Stimulated activated CD4-positive, alpha-beta T cell treated with anti-CD3 and anti-CD28 coated beads, Interleukin-1b, Interleukin-23, amount 100 ng/mL, for 4 hours (primary cell): ENCODE data around the gene CLMP.
"Not testable (repeated sequence)": the region's sequence is repeated elsewhere in the genome, so short reads cannot be mapped to it uniquely, and the experiment has no call there.

Experiments used
- DNase-seq, 2 donors: peaks; one replicate each; pipeline ENCODE4 v3.0.0-alpha.2; 2020; ENCODE audit warnings: low read depth in 2 of 2

CLMP gene

GRCh38 chr11:123168241-123168640, 26.8 kb downstream of the CLMP start:
- no peak for DNase-seq

- no peak for DNase-seq
Observed at GRCh38 chr11:123166071-123166559, 28.9 kb downstream of the CLMP start.

GRCh38 chr11:123164732-123165450, 30.2 kb downstream of the CLMP start:
- no peak for DNase-seq

GRCh38 chr11:123163621-123164020, 31.4 kb downstream of the CLMP start:
- no peak for DNase-seq

- DNase-seq: no peak
Observed at GRCh38 chr11:123161376-123162030, 33.5 kb downstream of the CLMP start.

GRCh38 chr11:123159183-123159857, 35.7 kb downstream of the CLMP start:
- DNase-seq: no peak

- DNase-seq: no peak
Observed at GRCh38 chr11:123158033-123159003, 36.7 kb downstream of the CLMP start.

- no peak for DNase-seq
Observed at GRCh38 chr11:123152951-123153350, 42.1 kb downstream of the CLMP start.

GRCh38 chr11:123152346-123152745, 42.7 kb downstream of the CLMP start:
- not testable (repeated sequence) for DNase-seq

GRCh38 chr11:123151796-123152195, 43.3 kb downstream of the CLMP start:
- DNase-seq: no peak

- no peak for DNase-seq
Observed at GRCh38 chr11:123151366-123151765, 43.7 kb downstream of the CLMP start.

GRCh38 chr11:123150882-123151281, 44.2 kb downstream of the CLMP start:
- DNase-seq: no peak

- DNase-seq: no peak
Observed at GRCh38 chr11:123148965-123149364, 46.1 kb downstream of the CLMP start.

- no peak for DNase-seq
Observed at GRCh38 chr11:123145661-123146060, 49.4 kb downstream of the CLMP start.

- DNase-seq: no peak
Observed at GRCh38 chr11:123145220-123145619, 49.8 kb downstream of the CLMP start.

- DNase-seq: no peak
Observed at GRCh38 chr11:123144707-123145106, 50.3 kb downstream of the CLMP start.

- DNase-seq: no peak
Observed at GRCh38 chr11:123143921-123144320, 51.1 kb downstream of the CLMP start.

GRCh38 chr11:123143476-123143875, 51.6 kb downstream of the CLMP start:
- no peak for DNase-seq

- DNase-seq: no peak
Observed at GRCh38 chr11:123139206-123139605, 55.8 kb downstream of the CLMP start.

- no peak for DNase-seq
Observed at GRCh38 chr11:123137431-123138224, 57.4 kb downstream of the CLMP start.
